ENCODE results near the gene ST6GALNAC4.

The ST6GALNAC4 gene

GRCh38 chr9:127927988-127928675 lies 11.3 kb upstream of the ST6GALNAC4 start:
- no peak overlapping the region for H4K91ac ChIP-seq (ENCODE audit: low read depth, low read length, poor library complexity)
- H3K14ac ChIP-seq (ENCODE audit: low read length) = no peak overlapping the region
- no peak overlapping the region for H2BK5ac ChIP-seq (ENCODE audit: low read length)
- H2BK15ac ChIP-seq (ENCODE audit: low read length) = peak overlapping the region; percentile 9
- no peak overlapping the region for H3K27ac ChIP-seq (replicated peaks; ENCODE audit: low read length)
- H3K9me3 ChIP-seq (replicated peaks in 1 of 2; ENCODE audit: control insufficient read depth in 2 of 2, insufficient read depth in 1 of 2, low read depth in 1 of 2, low read length in 2 of 2) = no peaks in the 10 kb centered on the region
- WGBS, 2 donors (ENCODE audit: extremely low coverage in 2 of 2, insufficient read length in 2 of 2, insufficient replicate concordance in 1 of 2) = no CpG with 5 or more reads among the region's 24 CpGs
- H2BK12ac ChIP-seq (ENCODE audit: low read length) = no peak overlapping the region
- peak overlapping the region; percentile 27 for H3K18ac ChIP-seq (ENCODE audit: low read length)
- no peaks in the 10 kb centered on the region for H3K79me1 ChIP-seq (ENCODE audit: low read depth, low read length)
- peaks cover 2 to 62% (median 38%) of the 10 kb centered on the region in 3 experiments for H3K27me3 ChIP-seq (ENCODE audit: control insufficient read depth in 3 of 3, insufficient read depth in 3 of 3, low read depth in 1 of 3, low read length in 3 of 3)
- H3K4me1 ChIP-seq (ENCODE audit: control insufficient read depth in 2 of 2, insufficient read depth in 1 of 2, low read depth in 1 of 2, low read length in 2 of 2) = peaks cover 15 to 22% of the 10 kb centered on the region in 2 donors
- H3K4me2 ChIP-seq (ENCODE audit: insufficient read depth, low read length, poor library complexity, severe bottlenecking) = peak overlapping the region; percentile 80
- H4K8ac ChIP-seq (ENCODE audit: low read depth, low read length) = no peak overlapping the region
- H3K9ac ChIP-seq (ENCODE audit: low read depth, low read length, poor library complexity) = no peak overlapping the region
- peak overlapping the region; percentile 58 for H2AK5ac ChIP-seq (ENCODE audit: low read depth, low read length)
- no peak overlapping the region for H2AFZ ChIP-seq (ENCODE audit: low read length)
- no peak overlapping the region for H2BK120ac ChIP-seq (ENCODE audit: low read depth, low read length)
- H3K4me3 ChIP-seq (ENCODE audit: low read length in 2 of 2) = peak overlapping the region in 1 of 2 donors; percentile 64
- peak overlapping the region; percentile 81 for H3K23ac ChIP-seq (ENCODE audit: low read depth, low read length, poor library complexity)
- no peak for DNase-seq (ENCODE audit: low spot score)
- H3K36me3 ChIP-seq (replicated peaks in 1 of 2; ENCODE audit: control insufficient read depth in 2 of 2, insufficient read depth in 2 of 2, low read length in 2 of 2) = no peaks in the 10 kb centered on the region
- no peak overlapping the region for H3K4ac ChIP-seq (ENCODE audit: low read length)

- H3K9ac ChIP-seq (ENCODE audit: low read depth, low read length, poor library complexity) = peak overlapping the region; percentile 32
- H3K4ac ChIP-seq (ENCODE audit: low read length) = no peak overlapping the region
- H2BK12ac ChIP-seq (ENCODE audit: low read length) = peak overlapping the region; percentile 36
- H4K8ac ChIP-seq (ENCODE audit: low read depth, low read length) = no peak overlapping the region
- H3K18ac ChIP-seq (ENCODE audit: low read length) = peak overlapping the region; percentile 90
- no peaks in the 10 kb centered on the region for H3K36me3 ChIP-seq (replicated peaks in 1 of 2; ENCODE audit: control insufficient read depth in 2 of 2, insufficient read depth in 2 of 2, low read length in 2 of 2)
- H2BK15ac ChIP-seq (ENCODE audit: low read length) = peak overlapping the region; percentile 49
- no peaks in the 10 kb centered on the region for H3K9me3 ChIP-seq (replicated peaks in 1 of 2; ENCODE audit: control insufficient read depth in 2 of 2, insufficient read depth in 1 of 2, low read depth in 1 of 2, low read length in 2 of 2)
- H2BK5ac ChIP-seq (ENCODE audit: low read length) = no peak overlapping the region
- no CpG with 5 or more reads among the region's 56 CpGs for whole genome bisulfite sequencing, 2 donors (ENCODE audit: extremely low coverage in 2 of 2, insufficient read length in 2 of 2, insufficient replicate concordance in 1 of 2)
- peak overlapping the region; percentile 58 for H2AK5ac ChIP-seq (ENCODE audit: low read depth, low read length)
- H3K4me2 ChIP-seq (ENCODE audit: insufficient read depth, low read length, poor library complexity, severe bottlenecking) = peak overlapping the region; percentile 88
- peak overlapping the region in 1 of 2 donors; percentile 68 for H3K4me3 ChIP-seq (ENCODE audit: low read length in 2 of 2)
- H3K27ac ChIP-seq (replicated peaks; ENCODE audit: low read length) = no peak overlapping the region
- DNase-seq (ENCODE audit: low spot score) = no peak
- H3K23ac ChIP-seq (ENCODE audit: low read depth, low read length, poor library complexity) = peak overlapping the region; percentile 71
- peaks cover 2 to 68% (median 38%) of the 10 kb centered on the region in 3 experiments for H3K27me3 ChIP-seq (ENCODE audit: control insufficient read depth in 3 of 3, insufficient read depth in 3 of 3, low read depth in 1 of 3, low read length in 3 of 3)
- peaks cover 15 to 22% of the 10 kb centered on the region in 2 donors for H3K4me1 ChIP-seq (ENCODE audit: control insufficient read depth in 2 of 2, insufficient read depth in 1 of 2, low read depth in 1 of 2, low read length in 2 of 2)
- H3K79me1 ChIP-seq (ENCODE audit: low read depth, low read length) = no peaks in the 10 kb centered on the region
- no peak overlapping the region for H4K91ac ChIP-seq (ENCODE audit: low read depth, low read length, poor library complexity)
- no peak overlapping the region for H3K14ac ChIP-seq (ENCODE audit: low read length)
- H2AFZ ChIP-seq (ENCODE audit: low read length) = peak overlapping the region; percentile 81
- peak overlapping the region; percentile 39 for H2BK120ac ChIP-seq (ENCODE audit: low read depth, low read length)
Observed at GRCh38 chr9:127927201-127927987, 10.6 kb upstream of the ST6GALNAC4 start.

GRCh38 chr9:127926906-127927200 lies 10.0 kb upstream of the ST6GALNAC4 start:
- H2BK12ac ChIP-seq (ENCODE audit: low read length) = no peak overlapping the region
- no CpG with 5 or more reads among the region's 19 CpGs for WGBS, 2 donors (ENCODE audit: extremely low coverage in 2 of 2, insufficient read length in 2 of 2, insufficient replicate concordance in 1 of 2)
- H3K4me1 ChIP-seq (ENCODE audit: control insufficient read depth in 2 of 2, insufficient read depth in 1 of 2, low read depth in 1 of 2, low read length in 2 of 2) = peaks cover 15 to 22% of the 10 kb centered on the region in 2 donors
- H3K27me3 ChIP-seq (ENCODE audit: control insufficient read depth in 3 of 3, insufficient read depth in 3 of 3, low read depth in 1 of 3, low read length in 3 of 3) = peaks cover 2 to 73% (median 39%) of the 10 kb centered on the region in 3 experiments
- no peak overlapping the region for H4K8ac ChIP-seq (ENCODE audit: low read depth, low read length)
- peak overlapping the region; percentile 88 for H3K4me2 ChIP-seq (ENCODE audit: insufficient read depth, low read length, poor library complexity, severe bottlenecking)
- H3K27ac ChIP-seq (replicated peaks; ENCODE audit: low read length) = no peak overlapping the region
- H3K9ac ChIP-seq (ENCODE audit: low read depth, low read length, poor library complexity) = peak overlapping the region; percentile 32
- peak overlapping the region; percentile 49 for H2BK15ac ChIP-seq (ENCODE audit: low read length)
- H2AK5ac ChIP-seq (ENCODE audit: low read depth, low read length) = no peak overlapping the region
- H4K91ac ChIP-seq (ENCODE audit: low read depth, low read length, poor library complexity) = no peak overlapping the region
- peak overlapping the region; percentile 39 for H2BK120ac ChIP-seq (ENCODE audit: low read depth, low read length)
- no peaks in the 10 kb centered on the region for H3K79me1 ChIP-seq (ENCODE audit: low read depth, low read length)
- peak overlapping the region; percentile 81 for H2AFZ ChIP-seq (ENCODE audit: low read length)
- no peak overlapping the region for H3K14ac ChIP-seq (ENCODE audit: low read length)
- H2BK5ac ChIP-seq (ENCODE audit: low read length) = no peak overlapping the region
- peak overlapping the region in 1 of 2 donors; percentile 68 for H3K4me3 ChIP-seq (ENCODE audit: low read length in 2 of 2)
- H3K4ac ChIP-seq (ENCODE audit: low read length) = no peak overlapping the region
- peak overlapping the region; percentile 71 for H3K23ac ChIP-seq (ENCODE audit: low read depth, low read length, poor library complexity)
- no peaks in the 10 kb centered on the region for H3K36me3 ChIP-seq (replicated peaks in 1 of 2; ENCODE audit: control insufficient read depth in 2 of 2, insufficient read depth in 2 of 2, low read length in 2 of 2)
- H3K9me3 ChIP-seq (replicated peaks in 1 of 2; ENCODE audit: control insufficient read depth in 2 of 2, insufficient read depth in 1 of 2, low read depth in 1 of 2, low read length in 2 of 2) = no peaks in the 10 kb centered on the region
- H3K18ac ChIP-seq (ENCODE audit: low read length) = peak overlapping the region; percentile 90
- no peak for DNase-seq (ENCODE audit: low spot score)
